SK-N-SH (cell line): Measurements from ENCODE around the gene PTPRJ. TPM values are rescaled to one million over a fixed set of nuclear protein-coding genes. Genes with fewer than 3 reads are reported as not detected.

Experiments used
- CTCF ChIA-PET: fragments of 300-600, 350-600 bp; formaldehyde crosslinking; extraction: SDS; loops from one replicate; lab custom pipeline; 2021; lab: Yijun Ruan, JAX
- POLR2A ChIA-PET: fragments of 350-600 bp; sonication (Branson Sonifier 250); formaldehyde crosslinking; extraction: SDS; loops from one replicate; lab custom pipeline; 2020; ENCODE audit warnings: antibody characterized with exemption, inconsistent platforms; lab: Yijun Ruan, JAX
- DNase-seq: peaks from one replicate; pipeline ENCODE4 v3.0.0; 2012
- H2AFZ ChIP-seq: fragments of 200-600 bp; sonication (generic); 2 replicates; pipeline ENCODE4 v1.8.1; 2016; ENCODE audit warnings: antibody characterized with exemption, mild to moderate bottlenecking, low read depth
- H3F3A ChIP-seq: fragments of 200-600 bp; sonication (generic); replicated peaks from 2 replicates; pipeline ENCODE3; 2016; ENCODE audit warnings: antibody characterized with exemption, mild to moderate bottlenecking; ENCODE audit not compliant: insufficient read depth
- H3K27ac ChIP-seq, 2 experiments: fragments of 200-500 bp in 1 of 2; fragments of 200-600 bp in 1 of 2; sonication (Bioruptor generic) in 1 of 2; sonication (generic), shearing (Covaris generic) in 1 of 2; 2 replicates each; pipeline versions ENCODE4 v1.5.1 to v1.6.1; 2014 to 2016; ENCODE audit warnings: low read depth in 2 of 2, inconsistent platforms in 1 of 2, low read length in 1 of 2, mild to moderate bottlenecking in 1 of 2, mixed read lengths in 1 of 2
- H3K27me3 ChIP-seq: fragments of 200-600 bp; sonication (generic), shearing (Covaris generic); 2 replicates; pipeline ENCODE4 v1.6.1; 2016; ENCODE audit warnings: mixed run types; ENCODE audit not compliant: insufficient read depth
- H3K36me3 ChIP-seq, 2 experiments: fragments of 200-500 bp in 1 of 2; fragments of 200-600 bp in 1 of 2; sonication (Bioruptor generic) in 1 of 2; sonication (generic) in 1 of 2; replicated peaks in 1 of 2; 2 replicates each; pipeline versions ENCODE3 to v1.5.1; 2014 to 2016; ENCODE audit warnings: low read length in 1 of 2, mild to moderate bottlenecking in 1 of 2; ENCODE audit not compliant: insufficient read depth in 2 of 2, control insufficient read depth in 1 of 2
- H3K4me1 ChIP-seq, 2 experiments: fragments of 200-500 bp in 1 of 2; fragments of 200-600 bp in 1 of 2; sonication (Bioruptor generic) in 1 of 2; sonication (generic), shearing (Covaris generic) in 1 of 2; 2 replicates each; pipeline versions ENCODE4 v1.5.1 to v1.6.1; 2014 to 2016; ENCODE audit warnings: low read depth in 1 of 2, low read length in 1 of 2, mixed run types in 1 of 2; ENCODE audit not compliant: insufficient read depth in 2 of 2, control insufficient read depth in 1 of 2
- H3K4me2 ChIP-seq: fragments of 200-600 bp; sonication (generic), shearing (Covaris generic); 2 replicates; pipeline ENCODE4 v1.6.1; 2017; ENCODE audit warnings: mixed run types
- H3K4me3 ChIP-seq, 2 experiments: fragments of 200-500 bp in 1 of 2; fragments of 200-600 bp in 1 of 2; sonication (Bioruptor generic) in 1 of 2; sonication (generic), shearing (Covaris generic) in 1 of 2; 2 replicates each; pipeline versions ENCODE4 v1.5.1 to v1.8.1; 2014 to 2016; ENCODE audit warnings: low read depth in 2 of 2, inconsistent platforms in 1 of 2, low read length in 1 of 2, mild to moderate bottlenecking in 1 of 2, mixed read lengths in 1 of 2, moderate library complexity in 1 of 2
- H3K79me2 ChIP-seq: fragments of 200-600 bp; sonication (generic); 2 replicates; pipeline ENCODE4 v1.8.1; 2017; ENCODE audit warnings: mild to moderate bottlenecking; ENCODE audit not compliant: insufficient read depth
- H3K9ac ChIP-seq: fragments of 200-600 bp; sonication (generic); 2 replicates; pipeline ENCODE4 v1.6.1; 2017; ENCODE audit warnings: mixed run types
- H3K9me2 ChIP-seq: fragments of 200-600 bp; sonication (generic); 2 replicates; pipeline ENCODE4 v1.6.1; 2017; ENCODE audit warnings: mixed run types
- H3K9me3 ChIP-seq: fragments of 200-600 bp; sonication (generic); 2 replicates; pipeline ENCODE4 v1.6.1; 2017; ENCODE audit warnings: mixed run types, mild to moderate bottlenecking, moderate library complexity
- H4K20me1 ChIP-seq: fragments of 200-600 bp; sonication (generic); 2 replicates; pipeline ENCODE4 v1.6.1; 2017; ENCODE audit warnings: mild to moderate bottlenecking, mixed run types; ENCODE audit not compliant: insufficient read depth
- CHD2 ChIP-seq: fragments of 150-350 bp; IDR thresholded peaks from 2 replicates; pipeline ENCODE4 v1.6.1; 2018; ENCODE audit warnings: low read length; ENCODE audit not compliant: partially characterized antibody
- ELF1 ChIP-seq: IDR thresholded peaks from 2 replicates; pipeline ENCODE4 v1.4.0; 2012
- EP300 ChIP-seq, 2 experiments: IDR thresholded peaks; 2 replicates each; pipeline versions ENCODE4 v1.4.0 to v1.6.1; 2012; ENCODE audit warnings: borderline replicate concordance in 1 of 2, low read depth in 1 of 2, low read length in 1 of 2
- EZH2phosphoT487 ChIP-seq: fragments of 200-600 bp; sonication (generic); IDR thresholded peaks from 2 replicates; pipeline ENCODE4 v1.6.1; 2017; ENCODE audit warnings: low read depth, mixed run types, mild to moderate bottlenecking, antibody characterized with exemption, moderate library complexity, borderline replicate concordance
- FOXJ3 ChIP-seq: sonication (generic); formaldehyde crosslinking; IDR thresholded peaks from 2 replicates; pipeline ENCODE4 v1.5.1; 2020; ENCODE audit warnings: mild to moderate bottlenecking, missing genetic modification reagents
- JUND ChIP-seq: IDR thresholded peaks from 2 replicates; pipeline ENCODE4 v1.4.0; 2012
- MXI1 ChIP-seq: IDR thresholded peaks from 2 replicates; pipeline ENCODE4 v1.6.1; 2012; ENCODE audit warnings: mild to moderate bottlenecking, low read depth, low read length, improper control_type of control experiment
- NFIC ChIP-seq: IDR thresholded peaks from 2 replicates; pipeline ENCODE4 v1.4.0; 2012; ENCODE audit warnings: borderline replicate concordance
- POLR2AphosphoS5 ChIP-seq: IDR thresholded peaks from 2 replicates; pipeline ENCODE4 v1.6.1; 2012; ENCODE audit warnings: low read depth, low read length
- RFX5 ChIP-seq: IDR thresholded peaks from 2 replicates; pipeline ENCODE4 v1.6.1; 2012; ENCODE audit warnings: mild to moderate bottlenecking, improper control_type of control experiment, low read length
- RXRA ChIP-seq: IDR thresholded peaks from 2 replicates; pipeline ENCODE4 v1.4.0; 2012; ENCODE audit warnings: low read depth, mild to moderate bottlenecking, borderline replicate concordance
- SMC3 ChIP-seq: IDR thresholded peaks from 2 replicates; pipeline ENCODE4 v1.6.1; 2012; ENCODE audit warnings: low read depth, low read length, improper control_type of control experiment
- TAF1 ChIP-seq: IDR thresholded peaks from 2 replicates; pipeline ENCODE4 v1.6.1; 2012; ENCODE audit warnings: low read depth, mild to moderate bottlenecking, low read length, moderate library complexity, borderline replicate concordance
- TCF12 ChIP-seq: IDR thresholded peaks from 2 replicates; pipeline ENCODE4 v1.4.0; 2012
- TEAD4 ChIP-seq: IDR thresholded peaks from 2 replicates; pipeline ENCODE4 v1.4.0; 2012; ENCODE audit warnings: mild to moderate bottlenecking, borderline replicate concordance; ENCODE audit not compliant: insufficient read depth
- WGBS: methylation state at CpG from one replicate; pipeline ENCODE4 v1.1.6; 2017; ENCODE audit warnings: low lambda C conversion rate; 5-methylcytosine and 5-hydroxymethylcytosine counted together
- polyA plus RNA-seq, 3 experiments: library from polyadenylated mRNA; depleted of rRNA; stranded (reverse); fragments of >200 nt; gene quantifications; 2 replicates each; pipeline ENCODE4 v1.2.3, GENCODE V29; 2012
- TF ChIP-seq, protein P1 (sequence below): fragments of 150-350 bp; IDR thresholded peaks from 2 replicates; pipeline ENCODE4 v1.6.1; 2016; ENCODE audit warnings: mild to moderate bottlenecking, low read depth, low read length
- TF ChIP-seq, protein P2 (sequence below): fragments of 150-350 bp; IDR thresholded peaks from 2 replicates; pipeline ENCODE4 v1.6.1; 2017; ENCODE audit warnings: antibody characterized with exemption, low read length, low read depth, borderline replicate concordance
- TF ChIP-seq, protein P3 (sequence below): IDR thresholded peaks from 2 replicates; pipeline ENCODE4 v1.4.0; 2012; ENCODE audit warnings: low read depth
- TF ChIP-seq, protein P4 (sequence below): IDR thresholded peaks from 2 replicates; pipeline ENCODE4 v1.6.1; 2012; ENCODE audit warnings: mild to moderate bottlenecking, low read depth, low read length, moderate library complexity
- TF ChIP-seq, protein P5 (sequence below): IDR thresholded peaks from 2 replicates; pipeline ENCODE4 v1.4.0; 2012; ENCODE audit warnings: low read depth, borderline replicate concordance

The PTPRJ gene
- polyA plus RNA-seq, 1 of the 3 experiments (the other 2 are of a cell fraction), result 4.5 TPM

DNA sequence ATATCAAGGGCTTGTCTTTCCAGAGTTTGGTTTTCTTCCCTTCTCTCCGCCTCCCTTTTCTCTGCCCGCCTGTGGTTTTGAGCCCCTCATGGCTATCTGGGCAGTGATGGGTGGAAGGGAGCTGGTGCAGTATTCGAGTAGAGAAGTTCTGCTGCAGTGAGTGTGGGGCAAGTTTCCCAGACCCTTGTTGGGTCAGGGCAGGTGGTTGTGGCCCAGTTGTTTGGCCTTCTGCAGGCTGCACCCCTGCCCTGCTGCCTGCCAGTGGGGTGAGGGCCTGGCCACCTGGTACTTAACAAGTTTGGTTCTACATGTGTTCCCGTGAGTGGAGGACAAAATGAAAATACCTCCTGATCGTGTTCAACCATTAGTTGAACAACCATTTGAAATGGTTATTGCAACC, 65.2 kb downstream of the PTPRJ start:
- H4K20me1 ChIP-seq, result 0 out of 2 replicates have a peak, but pooled peaks cover 3% of the 10 kb centered on the region
- no peak overlapping the region for H3K27ac ChIP-seq
- ChIA-PET CTCF (interaction anchor here (1.0 to 1.1 kb wide), 3 partner anchors 16 to 111 kb away, joined by 3 to 4 read pairs (median 3); no protein-coding TSS in a partner anchor), POLR2A (no interaction called here)
- no peaks in the 10 kb centered on the region for H3K9me2 ChIP-seq
- peaks cover 71% of the 10 kb centered on the region; the same call in 1 of the 2 replicates for H3K79me2 ChIP-seq
- TF ChIP-seq TAF1 (no peak), RFX5 (no peak), TCF12 (no peak), RXRA (no peak), FOXJ3 (CRISPR knock-in tag) (no peak), POLR2AphosphoS5 (no peak), SMC3 (no peak), CHD2 (no peak), EZH2phosphoT487 (no peak), ELF1 (no peak), EP300 (IDR thresholded peaks at IDR 0.05; ENCODE audit: borderline replicate concordance in 1 of 2, low read depth in 1 of 2, low read length in 1 of 2) (no peak)
- TF ChIP-seq, protein P1, sequence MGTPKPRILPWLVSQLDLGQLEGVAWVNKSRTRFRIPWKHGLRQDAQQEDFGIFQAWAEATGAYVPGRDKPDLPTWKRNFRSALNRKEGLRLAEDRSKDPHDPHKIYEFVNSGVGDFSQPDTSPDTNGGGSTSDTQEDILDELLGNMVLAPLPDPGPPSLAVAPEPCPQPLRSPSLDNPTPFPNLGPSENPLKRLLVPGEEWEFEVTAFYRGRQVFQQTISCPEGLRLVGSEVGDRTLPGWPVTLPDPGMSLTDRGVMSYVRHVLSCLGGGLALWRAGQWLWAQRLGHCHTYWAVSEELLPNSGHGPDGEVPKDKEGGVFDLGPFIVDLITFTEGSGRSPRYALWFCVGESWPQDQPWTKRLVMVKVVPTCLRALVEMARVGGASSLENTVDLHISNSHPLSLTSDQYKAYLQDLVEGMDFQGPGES, result no peak
- TF ChIP-seq, protein P2, sequence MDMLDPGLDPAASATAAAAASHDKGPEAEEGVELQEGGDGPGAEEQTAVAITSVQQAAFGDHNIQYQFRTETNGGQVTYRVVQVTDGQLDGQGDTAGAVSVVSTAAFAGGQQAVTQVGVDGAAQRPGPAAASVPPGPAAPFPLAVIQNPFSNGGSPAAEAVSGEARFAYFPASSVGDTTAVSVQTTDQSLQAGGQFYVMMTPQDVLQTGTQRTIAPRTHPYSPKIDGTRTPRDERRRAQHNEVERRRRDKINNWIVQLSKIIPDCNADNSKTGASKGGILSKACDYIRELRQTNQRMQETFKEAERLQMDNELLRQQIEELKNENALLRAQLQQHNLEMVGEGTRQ, result no peak
- TF ChIP-seq, protein P3, sequence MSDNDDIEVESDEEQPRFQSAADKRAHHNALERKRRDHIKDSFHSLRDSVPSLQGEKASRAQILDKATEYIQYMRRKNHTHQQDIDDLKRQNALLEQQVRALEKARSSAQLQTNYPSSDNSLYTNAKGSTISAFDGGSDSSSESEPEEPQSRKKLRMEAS, result no peak
- no peak for DNase-seq
- peaks cover 5% of the 10 kb centered on the region for H3F3A ChIP-seq
- no peak overlapping the region for H3K4me3 ChIP-seq
- H3K27me3 ChIP-seq, result no peaks in the 10 kb centered on the region
- no peaks in the 10 kb centered on the region for H3K36me3 ChIP-seq
- H3K9ac ChIP-seq, result no peak overlapping the region
- no peaks in the 10 kb centered on the region for H3K9me3 ChIP-seq
- H3K4me1 ChIP-seq, result peaks cover 0 to 5% of the 10 kb centered on the region in 2 experiments; a peak in 1 of 4 replicates
- no peak overlapping the region for H2AFZ ChIP-seq
- no peak overlapping the region for H3K4me2 ChIP-seq
- WGBS, result 98% methylated on average over 5 of the region's 5 CpGs

DNA sequence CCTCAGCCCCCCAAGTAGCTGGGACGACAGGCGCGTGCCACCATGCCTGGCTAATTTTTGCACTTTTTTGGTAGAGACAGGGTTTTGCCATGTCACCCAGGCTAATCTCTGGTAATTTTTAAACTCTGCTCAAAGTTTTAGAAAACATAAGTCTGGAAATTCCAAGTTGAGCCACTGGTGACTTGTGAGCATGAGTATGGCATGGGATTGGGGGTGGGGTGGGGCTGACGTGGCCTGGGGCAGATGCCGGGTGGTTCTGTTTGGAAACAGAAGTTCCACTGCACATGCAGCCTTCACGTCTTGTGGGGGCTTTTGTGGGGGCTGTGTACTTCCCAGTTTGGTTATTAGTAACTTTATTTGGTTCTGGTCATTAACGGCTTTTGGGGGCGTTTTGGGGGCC, 67.3 kb downstream of the PTPRJ start:
- CTCF ChIA-PET, result interaction anchor here (1.0 kb wide), 1 partner anchor 113 kb away, joined by 3 read pairs; no protein-coding TSS in a partner anchor
- H3K9me3 ChIP-seq, result no peaks in the 10 kb centered on the region
- peaks cover 77% of the 10 kb centered on the region; the same call in 1 of the 2 replicates for H3K79me2 ChIP-seq
- no peak overlapping the region for H3K4me2 ChIP-seq
- peaks cover 10% of the 10 kb centered on the region in 2 experiments; a peak in 2 of 4 replicates for H3K4me1 ChIP-seq
- no peak overlapping the region for H3K9ac ChIP-seq
- H3K9me2 ChIP-seq, result no peaks in the 10 kb centered on the region
- H3K27me3 ChIP-seq, result no peaks in the 10 kb centered on the region
- no peak for DNase-seq
- H3K4me3 ChIP-seq, result no peak overlapping the region
- H3K36me3 ChIP-seq, result no peaks in the 10 kb centered on the region
- peaks cover 11% of the 10 kb centered on the region for H3F3A ChIP-seq
- H3K27ac ChIP-seq, result no peak overlapping the region
- POLR2A ChIA-PET, result no interaction called here
- WGBS, result 79% methylated on average over 8 of the region's 8 CpGs
- H4K20me1 ChIP-seq, result peaks cover 13% of the 10 kb centered on the region
- H2AFZ ChIP-seq, result no peak overlapping the region
- TF ChIP-seq MXI1, result no peak
- TF ChIP-seq, protein P3, result no peak
- no peak for TF ChIP-seq TEAD4
- TF ChIP-seq, protein P4, sequence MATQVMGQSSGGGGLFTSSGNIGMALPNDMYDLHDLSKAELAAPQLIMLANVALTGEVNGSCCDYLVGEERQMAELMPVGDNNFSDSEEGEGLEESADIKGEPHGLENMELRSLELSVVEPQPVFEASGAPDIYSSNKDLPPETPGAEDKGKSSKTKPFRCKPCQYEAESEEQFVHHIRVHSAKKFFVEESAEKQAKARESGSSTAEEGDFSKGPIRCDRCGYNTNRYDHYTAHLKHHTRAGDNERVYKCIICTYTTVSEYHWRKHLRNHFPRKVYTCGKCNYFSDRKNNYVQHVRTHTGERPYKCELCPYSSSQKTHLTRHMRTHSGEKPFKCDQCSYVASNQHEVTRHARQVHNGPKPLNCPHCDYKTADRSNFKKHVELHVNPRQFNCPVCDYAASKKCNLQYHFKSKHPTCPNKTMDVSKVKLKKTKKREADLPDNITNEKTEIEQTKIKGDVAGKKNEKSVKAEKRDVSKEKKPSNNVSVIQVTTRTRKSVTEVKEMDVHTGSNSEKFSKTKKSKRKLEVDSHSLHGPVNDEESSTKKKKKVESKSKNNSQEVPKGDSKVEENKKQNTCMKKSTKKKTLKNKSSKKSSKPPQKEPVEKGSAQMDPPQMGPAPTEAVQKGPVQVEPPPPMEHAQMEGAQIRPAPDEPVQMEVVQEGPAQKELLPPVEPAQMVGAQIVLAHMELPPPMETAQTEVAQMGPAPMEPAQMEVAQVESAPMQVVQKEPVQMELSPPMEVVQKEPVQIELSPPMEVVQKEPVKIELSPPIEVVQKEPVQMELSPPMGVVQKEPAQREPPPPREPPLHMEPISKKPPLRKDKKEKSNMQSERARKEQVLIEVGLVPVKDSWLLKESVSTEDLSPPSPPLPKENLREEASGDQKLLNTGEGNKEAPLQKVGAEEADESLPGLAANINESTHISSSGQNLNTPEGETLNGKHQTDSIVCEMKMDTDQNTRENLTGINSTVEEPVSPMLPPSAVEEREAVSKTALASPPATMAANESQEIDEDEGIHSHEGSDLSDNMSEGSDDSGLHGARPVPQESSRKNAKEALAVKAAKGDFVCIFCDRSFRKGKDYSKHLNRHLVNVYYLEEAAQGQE, result no peak
- TF ChIP-seq EP300 (IDR thresholded peaks at IDR 0.05; ENCODE audit: borderline replicate concordance in 1 of 2, low read depth in 1 of 2, low read length in 1 of 2), result no peak
- no peak for TF ChIP-seq JUND
- TF ChIP-seq, protein P5, sequence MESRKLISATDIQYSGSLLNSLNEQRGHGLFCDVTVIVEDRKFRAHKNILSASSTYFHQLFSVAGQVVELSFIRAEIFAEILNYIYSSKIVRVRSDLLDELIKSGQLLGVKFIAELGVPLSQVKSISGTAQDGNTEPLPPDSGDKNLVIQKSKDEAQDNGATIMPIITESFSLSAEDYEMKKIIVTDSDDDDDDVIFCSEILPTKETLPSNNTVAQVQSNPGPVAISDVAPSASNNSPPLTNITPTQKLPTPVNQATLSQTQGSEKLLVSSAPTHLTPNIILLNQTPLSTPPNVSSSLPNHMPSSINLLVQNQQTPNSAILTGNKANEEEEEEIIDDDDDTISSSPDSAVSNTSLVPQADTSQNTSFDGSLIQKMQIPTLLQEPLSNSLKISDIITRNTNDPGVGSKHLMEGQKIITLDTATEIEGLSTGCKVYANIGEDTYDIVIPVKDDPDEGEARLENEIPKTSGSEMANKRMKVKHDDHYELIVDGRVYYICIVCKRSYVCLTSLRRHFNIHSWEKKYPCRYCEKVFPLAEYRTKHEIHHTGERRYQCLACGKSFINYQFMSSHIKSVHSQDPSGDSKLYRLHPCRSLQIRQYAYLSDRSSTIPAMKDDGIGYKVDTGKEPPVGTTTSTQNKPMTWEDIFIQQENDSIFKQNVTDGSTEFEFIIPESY, result no peak
- TF ChIP-seq NFIC, result no peak
